Fibroblast of skin of right quadriceps (primary cell): ENCODE data around the gene SCAF1.

Source experiments
- DNase-seq: peaks from one replicate; pipeline ENCODE4 v3.0.0-alpha.2; 2013

Gene SCAF1

DNA sequence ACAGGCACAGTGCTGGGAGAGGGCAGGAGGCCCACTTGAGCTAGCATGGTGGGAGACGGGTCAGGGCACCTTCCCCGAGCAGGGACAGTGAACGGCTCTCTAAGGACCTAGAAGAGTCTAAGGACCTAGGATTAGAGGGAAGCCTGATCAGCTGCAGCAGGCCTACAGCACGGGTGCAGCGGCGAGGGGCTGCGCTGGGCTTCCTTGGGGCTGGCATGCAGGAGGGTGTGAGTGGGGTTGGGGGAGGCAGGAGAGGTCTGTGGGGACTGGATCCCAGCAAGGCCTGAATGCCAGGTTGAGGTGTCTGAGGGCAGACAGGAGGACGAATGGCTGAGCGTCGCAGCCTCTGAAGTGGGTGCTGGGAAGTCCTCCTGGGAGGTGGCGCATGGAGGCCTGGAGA lies 3.6 kb downstream of the SCAF1 start:
- no peak for DNase-seq

DNA sequence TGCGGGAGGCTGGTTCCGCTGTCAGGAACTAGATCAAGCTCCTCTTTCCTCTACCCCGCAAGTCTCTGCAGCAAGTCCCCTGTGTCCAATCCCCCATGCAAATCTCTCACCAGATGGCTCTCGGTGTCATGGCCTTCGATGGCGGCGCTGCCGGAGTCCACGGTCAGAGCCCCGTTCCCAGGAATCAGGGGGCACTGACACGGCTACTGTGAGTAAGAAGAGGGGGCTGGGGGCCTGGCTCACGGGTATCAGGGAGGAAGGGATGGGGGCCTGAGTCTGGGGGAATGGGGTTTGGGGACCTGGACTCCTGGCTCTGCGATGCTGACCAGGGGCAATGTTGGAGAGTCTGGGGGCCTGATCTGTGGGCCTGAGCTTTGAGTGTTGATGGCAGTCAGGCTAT lies 4.0 kb downstream of the SCAF1 start:
- no peak for DNase-seq

DNA sequence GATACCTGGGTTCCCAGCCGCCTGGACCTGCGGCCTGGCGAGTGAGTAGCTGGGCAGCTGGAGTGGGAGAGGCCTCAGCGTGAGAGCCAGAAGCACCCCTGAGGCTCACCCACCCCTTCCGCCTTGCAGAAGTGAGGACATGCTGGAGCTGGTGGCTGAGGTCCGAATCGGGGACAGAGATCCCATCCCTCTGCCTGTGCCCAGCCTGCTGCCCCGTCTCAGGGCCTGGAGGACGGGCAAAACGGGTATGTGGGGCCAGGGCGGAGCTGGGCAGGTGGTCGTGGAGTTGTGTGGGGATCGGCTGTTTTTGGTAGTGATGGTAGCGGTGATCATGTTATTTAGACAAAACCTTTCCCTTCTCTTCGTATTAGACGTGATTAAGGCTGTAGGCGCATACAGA lies 4.6 kb downstream of the SCAF1 start:
- DNase-seq = no peak

DNA sequence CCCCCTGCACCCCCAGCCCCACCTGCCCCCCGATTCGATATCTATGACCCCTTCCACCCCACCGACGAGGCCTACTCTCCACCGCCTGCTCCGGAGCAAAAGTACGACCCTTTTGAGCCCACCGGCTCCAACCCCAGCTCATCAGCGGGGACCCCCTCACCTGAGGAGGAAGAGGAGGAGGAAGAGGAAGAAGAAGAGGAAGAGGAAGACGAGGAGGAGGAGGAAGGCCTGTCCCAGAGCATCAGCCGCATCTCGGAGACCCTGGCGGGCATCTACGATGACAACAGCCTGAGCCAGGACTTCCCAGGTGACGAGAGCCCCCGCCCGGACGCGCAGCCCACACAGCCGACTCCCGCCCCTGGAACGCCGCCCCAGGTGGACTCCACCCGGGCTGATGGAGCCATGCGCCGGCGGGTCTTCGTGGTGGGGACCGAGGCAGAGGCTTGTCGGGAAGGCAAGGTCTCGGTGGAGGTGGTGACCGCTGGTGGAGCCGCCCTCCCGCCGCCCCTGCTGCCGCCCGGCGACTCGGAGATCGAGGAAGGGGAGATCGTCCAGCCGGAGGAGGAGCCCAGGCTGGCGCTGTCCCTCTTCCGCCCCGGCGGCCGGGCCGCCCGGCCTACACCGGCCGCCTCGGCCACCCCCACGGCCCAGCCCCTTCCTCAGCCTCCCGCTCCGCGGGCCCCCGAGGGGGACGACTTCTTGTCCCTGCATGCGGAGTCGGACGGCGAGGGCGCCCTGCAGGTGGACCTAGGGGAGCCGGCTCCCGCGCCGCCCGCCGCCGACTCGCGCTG lies 9.2 kb downstream of the SCAF1 start:
- DNase-seq = no peak

DNA sequence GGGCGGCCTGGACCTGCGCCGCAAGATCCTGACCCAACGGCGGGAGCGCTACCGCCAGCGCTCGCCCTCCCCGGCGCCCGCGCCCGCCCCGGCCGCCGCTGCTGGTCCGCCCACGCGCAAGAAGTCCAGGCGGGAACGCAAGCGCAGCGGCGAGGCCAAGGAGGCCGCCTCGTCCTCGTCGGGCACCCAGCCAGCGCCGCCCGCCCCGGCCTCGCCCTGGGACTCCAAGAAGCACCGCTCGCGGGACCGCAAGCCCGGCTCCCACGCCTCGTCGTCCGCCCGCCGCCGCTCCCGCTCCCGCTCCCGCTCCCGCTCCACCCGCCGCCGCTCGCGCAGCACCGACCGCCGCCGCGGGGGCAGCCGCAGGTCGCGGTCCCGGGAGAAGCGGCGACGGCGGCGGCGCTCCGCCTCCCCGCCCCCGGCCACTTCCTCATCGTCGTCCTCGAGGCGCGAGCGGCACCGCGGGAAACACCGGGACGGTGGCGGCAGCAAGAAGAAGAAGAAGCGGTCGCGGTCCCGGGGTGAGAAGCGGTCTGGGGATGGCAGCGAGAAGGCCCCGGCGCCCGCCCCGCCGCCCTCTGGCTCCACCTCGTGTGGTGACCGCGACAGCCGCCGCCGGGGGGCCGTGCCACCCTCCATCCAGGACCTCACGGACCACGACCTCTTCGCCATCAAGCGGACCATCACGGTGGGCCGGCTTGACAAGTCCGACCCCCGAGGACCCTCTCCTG lies 10.0 kb downstream of the SCAF1 start:
- no peak for DNase-seq

DNA sequence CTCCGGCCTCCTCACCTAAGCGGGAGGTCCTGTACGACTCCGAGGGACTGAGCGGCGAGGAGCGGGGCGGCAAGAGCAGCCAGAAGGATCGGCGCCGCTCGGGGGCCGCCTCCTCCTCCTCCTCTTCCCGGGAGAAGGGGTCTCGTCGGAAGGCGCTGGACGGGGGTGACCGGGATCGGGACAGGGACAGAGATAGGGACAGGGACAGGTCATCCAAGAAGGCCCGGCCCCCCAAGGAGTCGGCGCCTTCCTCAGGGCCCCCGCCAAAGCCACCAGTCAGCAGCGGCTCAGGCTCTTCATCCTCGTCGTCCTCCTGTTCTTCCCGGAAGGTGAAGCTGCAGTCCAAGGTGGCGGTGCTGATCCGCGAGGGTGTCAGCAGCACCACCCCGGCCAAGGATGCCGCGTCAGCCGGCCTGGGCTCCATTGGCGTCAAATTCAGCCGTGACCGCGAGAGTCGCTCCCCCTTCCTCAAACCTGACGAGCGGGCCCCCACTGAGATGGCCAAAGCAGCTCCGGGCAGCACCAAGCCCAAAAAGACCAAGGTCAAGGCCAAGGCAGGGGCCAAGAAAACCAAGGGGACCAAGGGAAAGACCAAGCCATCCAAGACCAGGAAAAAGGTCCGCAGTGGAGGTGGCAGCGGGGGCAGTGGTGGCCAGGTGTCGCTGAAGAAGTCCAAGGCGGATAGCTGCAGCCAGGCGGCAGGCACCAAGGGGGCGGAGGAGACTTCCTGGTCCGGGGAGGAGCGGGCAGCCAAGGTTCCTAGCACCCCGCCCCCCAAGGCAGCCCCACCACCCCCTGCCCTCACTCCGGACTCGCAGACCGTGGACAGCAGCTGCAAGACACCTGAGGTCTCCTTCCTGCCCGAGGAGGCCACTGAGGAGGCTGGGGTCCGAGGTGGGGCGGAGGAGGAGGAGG lies 10.8 kb downstream of the SCAF1 start:
- no peak for DNase-seq

DNA sequence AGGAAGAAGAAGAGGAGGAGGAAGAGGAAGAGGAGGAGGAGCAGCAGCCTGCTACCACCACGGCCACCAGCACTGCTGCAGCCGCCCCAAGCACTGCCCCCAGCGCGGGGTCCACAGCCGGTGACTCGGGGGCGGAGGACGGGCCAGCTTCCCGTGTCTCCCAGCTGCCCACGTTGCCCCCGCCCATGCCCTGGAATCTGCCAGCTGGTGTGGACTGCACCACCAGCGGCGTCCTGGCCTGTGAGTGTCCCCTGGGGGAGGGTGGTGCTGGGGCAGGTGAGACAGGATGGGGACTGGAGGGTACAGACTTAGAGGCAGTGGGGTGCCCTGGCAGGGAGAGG lies 11.4 kb downstream of the SCAF1 start:
- DNase-seq = no peak

DNA sequence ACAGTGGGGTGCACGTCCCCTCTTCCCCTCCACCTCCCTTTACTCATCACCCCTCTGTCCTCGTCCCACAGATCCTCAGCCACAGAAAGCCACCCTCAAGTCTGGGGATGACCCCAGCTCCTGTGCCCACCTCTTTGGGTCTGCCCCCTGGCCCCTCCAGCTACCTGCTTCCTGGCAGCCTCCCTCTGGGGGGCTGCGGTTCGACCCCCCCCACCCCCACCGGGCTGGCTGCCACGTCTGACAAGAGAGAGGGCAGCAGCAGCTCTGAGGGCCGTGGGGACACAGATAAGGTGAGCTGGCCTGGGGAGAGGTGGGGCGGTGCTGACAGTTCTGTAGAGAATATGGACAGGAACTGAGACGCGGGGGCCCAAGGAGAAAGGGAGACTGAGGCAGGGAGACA lies 12.6 kb downstream of the SCAF1 start:
- DNase-seq = no peak

DNA sequence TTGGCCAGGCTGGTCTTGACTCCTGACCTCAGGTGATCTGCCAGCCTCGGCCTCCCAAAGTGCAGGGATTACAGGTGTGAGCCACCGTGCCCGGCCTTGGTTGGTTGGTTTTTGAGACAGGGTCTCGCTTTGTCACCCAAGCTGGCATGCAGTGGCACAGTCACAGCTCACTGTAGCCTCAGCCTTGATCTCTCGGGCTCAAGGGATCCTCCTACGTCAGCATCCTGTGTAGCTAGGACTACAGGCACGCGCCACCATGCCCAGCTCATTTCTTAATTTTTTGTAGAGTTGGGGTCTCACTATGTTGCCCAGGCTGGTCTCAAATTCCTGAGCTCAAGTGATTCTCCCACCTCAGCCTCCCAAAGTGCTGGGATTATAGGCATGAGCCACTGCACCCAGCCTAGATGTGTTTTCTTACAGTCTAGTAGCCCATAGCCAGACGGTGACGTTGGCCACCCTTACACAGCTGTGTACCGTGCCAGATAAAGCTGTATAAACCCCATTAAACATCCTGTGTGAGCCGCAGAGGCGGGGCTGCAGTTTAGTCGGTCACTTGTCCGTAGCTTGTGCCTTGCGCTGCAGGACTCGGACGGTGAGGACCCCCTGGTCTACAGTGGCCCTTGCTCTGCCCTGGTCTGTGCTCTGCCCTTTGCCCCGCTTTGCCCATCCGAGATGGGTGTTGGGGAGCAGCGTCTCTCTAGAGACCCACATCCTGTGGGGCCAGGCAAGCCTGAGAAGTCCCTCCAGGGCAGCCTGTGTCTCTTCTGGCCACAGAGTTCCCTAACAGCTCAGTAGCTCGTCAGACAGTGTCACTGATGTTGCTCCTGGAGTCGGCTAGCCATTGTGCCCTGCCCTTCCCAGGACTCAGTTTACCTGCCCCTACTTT lies 13.8 kb downstream of the SCAF1 start:
- DNase-seq = no peak

DNA sequence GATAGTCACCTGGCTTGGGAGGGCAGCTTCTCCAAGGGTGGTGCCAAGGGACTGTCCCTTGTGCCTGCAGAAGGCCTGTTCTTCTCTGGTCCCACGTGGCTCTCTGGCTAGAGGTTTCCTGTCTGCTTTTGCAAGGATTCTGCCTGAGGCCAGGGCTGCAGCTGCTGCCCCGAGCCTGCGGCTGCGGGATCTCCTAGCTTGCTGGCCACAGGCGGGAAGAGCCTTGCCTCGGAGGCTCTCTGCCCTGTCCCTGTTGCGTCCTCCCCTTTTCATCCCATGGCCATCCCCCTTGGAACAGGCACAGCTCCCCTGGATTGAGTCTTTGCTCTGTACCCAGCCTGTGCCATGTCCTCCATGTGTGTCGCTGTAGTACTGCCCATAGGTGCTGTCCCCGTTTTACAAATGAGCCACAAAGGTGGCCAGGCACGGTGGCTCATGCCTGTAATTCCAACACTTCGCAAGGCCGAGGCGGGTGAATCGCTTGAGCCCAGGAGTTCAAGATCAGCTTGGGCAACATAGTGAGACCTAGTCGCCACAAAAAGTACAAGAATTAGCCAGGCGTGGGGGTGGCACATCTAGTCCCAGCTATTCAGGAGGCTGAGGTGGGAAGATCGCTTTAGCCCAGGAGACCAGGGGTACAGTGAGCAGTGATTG lies 14.6 kb downstream of the SCAF1 start:
- DNase-seq = no peak

DNA sequence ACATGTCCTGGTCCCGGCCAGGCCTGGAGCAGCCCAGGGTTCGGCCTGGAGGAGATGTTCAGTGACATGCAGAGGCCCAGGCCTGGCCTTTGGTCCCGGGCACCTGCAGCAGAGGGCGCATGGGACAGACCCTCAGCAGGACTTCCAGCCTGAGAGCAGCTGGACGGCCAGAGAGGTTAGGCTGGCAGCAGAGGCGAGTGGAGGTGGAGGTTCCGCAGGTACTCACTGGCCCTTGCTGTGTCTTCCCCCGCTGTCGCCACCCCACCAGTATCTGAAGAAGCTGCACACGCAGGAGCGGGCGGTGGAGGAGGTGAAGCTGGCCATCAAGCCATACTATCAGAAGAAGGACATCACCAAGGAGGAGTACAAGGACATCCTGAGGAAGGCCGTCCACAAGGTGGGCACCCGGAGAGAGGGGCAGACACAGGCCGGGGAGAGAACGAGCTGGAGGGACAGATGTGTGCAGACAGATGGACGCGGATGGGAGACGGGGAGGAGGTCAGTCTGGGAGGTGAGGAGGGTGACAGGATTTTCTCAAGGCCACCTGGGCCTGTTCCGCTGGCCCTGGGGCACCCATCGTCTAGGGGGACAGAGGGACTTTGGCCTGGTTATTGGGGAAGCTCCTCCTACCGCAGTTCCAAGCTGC lies 15.6 kb downstream of the SCAF1 start:
- no peak for DNase-seq

DNA sequence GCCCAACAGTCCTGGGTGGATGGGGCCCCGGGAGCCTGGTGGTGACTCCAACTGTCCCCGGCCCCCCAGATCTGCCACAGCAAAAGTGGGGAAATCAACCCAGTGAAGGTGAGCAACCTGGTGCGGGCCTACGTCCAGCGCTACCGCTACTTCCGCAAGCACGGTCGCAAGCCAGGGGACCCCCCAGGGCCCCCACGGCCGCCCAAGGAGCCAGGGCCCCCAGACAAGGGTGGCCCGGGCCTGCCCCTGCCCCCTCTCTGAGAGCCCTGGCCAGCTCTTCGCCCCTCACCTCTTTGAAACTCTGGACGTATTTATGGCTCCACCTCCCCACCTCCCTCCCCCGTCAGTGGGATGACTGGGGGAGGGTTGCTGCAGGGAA lies 16.1 kb downstream of the SCAF1 start:
- DNase-seq = no peak

DNA sequence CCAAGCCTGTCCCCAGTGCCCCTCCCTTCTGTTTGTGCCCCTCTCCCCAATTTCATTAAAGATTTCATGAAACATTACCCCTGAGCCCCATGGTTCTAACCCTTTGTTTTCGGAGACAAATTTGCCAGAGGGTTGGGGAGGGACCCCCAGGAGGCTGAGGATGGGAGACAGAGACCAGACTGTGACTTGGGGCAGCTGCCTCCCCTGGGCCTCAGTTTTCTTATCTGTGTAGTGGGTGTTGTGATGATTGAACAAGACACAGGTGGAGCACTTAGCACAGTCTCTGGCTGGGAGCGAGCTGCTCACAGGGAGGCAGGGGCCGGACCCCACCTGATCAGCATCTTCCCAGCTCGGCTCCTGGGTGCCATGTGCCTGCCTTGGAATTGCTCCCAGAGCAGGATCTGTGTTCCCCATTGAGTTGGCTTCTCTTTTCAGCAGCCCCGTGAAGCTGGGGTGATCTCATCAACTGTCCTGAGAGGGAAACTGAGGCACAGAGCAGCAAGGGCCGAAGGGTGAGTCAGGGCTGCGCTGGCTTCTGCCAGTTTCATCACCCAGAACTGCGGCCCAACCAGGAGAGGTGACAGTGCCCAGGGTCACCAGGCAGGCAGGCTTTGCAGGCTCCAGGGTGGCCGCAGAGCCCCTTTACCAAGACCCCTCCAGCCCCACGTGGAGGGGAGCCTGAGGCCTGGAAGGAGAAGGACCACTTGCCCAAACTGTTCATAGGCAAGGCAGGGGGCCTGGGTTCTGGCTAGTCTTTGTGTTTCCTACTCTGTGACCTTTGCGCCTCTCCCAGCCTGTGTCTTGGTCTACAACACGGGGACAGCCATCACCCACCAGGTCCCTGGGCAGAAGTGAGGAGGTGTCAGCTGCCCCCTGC lies 16.8 kb downstream of the SCAF1 start:
- no peak for DNase-seq

DNA sequence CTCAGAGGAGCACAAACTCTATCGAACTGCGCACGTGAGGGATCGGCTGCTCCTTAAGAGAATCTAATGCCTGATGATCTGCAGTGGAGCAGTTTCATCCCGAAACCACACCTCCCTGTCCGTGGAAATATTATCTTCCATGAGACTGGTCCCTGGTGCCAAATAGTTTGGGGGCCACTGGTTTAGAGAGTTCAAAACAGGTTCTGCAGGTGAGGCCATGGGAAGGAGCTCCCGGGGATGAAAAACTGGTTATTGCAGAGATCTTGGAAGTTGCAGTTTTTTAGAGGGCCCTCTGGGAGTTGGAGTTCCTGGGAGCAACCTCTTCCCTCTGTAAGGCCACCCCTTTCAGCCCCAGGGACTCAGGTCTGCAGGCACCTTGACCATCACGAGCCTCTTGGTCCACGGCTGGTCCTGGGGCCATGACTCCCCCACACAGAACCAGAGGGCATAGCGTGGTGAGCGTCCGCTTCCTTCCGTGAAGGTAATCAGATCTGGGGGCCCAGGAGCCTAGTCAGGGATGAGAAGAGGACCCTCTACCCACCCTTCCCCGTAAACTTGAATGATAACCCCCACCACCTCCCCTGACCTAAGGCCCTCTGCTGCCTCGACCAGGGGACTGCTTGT lies 18.4 kb downstream of the SCAF1 start:
- no peak for DNase-seq

DNA sequence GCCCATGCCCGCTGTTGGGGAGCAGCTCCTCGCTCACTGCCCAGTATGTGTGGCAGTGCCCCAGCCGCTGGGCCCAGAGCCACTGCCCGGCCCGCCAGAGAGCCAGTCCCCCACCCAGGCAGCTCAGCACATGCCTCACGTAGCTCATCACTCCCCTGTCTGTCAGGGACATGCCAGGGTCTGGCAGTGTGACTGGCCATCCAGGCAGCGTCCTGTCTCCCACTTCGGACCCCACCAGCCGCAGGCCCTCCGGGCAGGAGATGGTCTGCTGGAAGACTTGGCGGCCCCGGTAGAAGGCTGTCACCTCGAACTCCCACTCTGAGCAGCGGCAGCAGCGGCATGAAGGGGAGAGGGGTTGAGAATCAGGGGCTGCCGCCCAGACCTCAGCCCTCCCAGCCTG lies 20.0 kb downstream of the SCAF1 start:
- no peak for DNase-seq

DNA sequence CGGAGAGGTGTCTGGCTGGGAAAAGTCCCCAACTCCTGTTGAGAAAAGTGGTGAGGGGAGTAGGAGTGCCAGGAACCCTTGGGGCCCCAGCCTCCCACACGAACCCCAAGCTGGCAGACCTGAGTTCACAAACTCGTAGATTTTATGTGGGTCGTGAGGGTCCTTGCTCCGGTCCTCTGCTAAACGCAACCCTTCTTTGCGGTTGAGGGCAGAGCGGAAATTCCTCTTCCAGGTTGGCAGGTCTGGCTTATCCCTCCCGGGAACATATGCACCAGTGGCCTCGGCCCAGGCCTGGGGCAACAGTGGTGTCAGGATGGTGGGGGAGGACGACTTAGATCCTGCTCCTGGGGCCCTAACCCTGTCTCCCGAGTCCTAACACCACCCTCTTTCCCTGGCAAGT lies 21.2 kb downstream of the SCAF1 start:
- no peak for DNase-seq

DNA sequence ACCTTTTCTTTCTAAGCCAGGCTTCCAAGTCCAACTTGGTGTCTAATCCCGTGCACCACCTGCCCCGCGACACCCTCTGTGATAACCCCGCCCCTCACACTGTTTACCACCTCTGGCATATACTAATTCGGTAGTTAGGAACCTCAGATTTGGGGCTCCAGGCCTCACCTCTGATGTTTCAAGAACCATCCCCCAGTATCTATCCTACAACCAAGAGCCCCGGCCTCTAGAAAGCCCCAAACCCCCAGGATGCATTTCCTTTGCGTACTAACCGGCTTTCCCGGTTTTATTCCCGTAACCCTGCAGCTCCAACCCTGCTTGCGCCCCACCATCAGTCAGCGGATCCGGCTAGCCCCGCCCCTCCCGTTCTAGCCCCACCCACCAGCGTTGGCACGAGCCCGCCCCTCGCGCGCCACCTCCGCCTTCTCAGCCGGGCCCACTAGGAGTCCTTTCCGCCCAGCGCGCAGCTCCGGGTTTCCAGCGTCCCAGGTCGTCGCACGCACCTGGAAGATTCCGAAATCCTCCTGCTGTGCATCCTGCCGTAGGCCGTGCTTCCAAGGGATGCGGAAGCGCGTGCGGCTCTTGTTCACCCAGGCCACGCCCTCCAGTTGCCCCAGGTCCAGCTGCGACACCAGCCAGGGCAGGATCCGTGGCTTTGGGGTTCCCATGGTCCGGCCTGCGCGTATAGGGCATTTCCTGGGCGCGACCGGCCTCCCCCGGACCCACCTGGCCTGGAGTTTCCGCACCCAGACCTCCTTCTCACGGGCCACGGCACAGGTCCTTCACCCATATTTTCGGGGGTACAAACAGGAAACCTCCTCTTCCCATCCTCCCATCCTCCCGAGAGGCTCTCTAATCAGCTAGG lies 22.4 kb downstream of the SCAF1 start:
- DNase-seq = peak; percentile 68

DNA sequence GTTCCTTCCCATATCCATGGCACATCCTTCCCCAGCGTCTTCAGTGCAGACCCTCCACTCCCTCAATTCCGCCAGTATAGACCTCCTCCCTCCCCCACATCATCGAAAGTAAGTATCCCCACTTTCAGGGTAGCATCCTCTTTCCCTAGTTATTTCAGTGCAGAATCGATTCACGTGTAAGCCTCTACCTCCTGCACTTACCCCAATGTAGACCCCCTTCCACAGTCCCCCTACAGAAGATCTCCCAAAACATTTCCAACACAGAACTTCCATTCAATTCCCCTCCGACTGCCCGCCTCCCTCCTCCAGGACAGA lies 23.0 kb downstream of the SCAF1 start:
- no peak for DNase-seq
